ENCODE data around the gene FGA. TPM values are rescaled to one million over a fixed set of nuclear protein-coding genes. Genes with fewer than 3 reads are reported as not detected.

FGA gene
- total RNA-seq, 1 experiment from 2014 or later: 71.8 TPM

DNA sequence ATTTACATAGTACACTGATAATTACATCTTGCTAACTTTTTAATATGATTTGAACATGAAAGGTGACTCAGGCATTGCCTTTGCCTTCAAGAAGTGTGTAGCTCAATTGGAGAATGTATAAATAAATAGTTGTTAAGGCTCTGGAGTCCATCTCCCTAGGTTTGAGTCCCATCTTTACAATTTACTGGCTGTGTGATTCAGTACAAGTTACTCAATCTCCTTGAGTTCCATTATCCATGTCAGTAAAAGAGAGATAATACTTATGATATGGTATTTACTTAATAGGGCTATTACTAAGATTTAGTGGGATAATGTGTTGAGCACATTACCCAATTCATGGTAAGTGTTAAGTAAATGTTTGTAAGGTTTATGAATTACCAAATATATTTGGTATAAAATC is 23.8 kb upstream of the FGA start:
- no TSS peak for BruUV-seq (replicated peaks)
- H3K36me3 Mint-ChIP-seq (ENCODE audit: insufficient read depth, unreplicated experiment): no peaks in the 10 kb centered on the region
- Histone ChIP-seq H3K4me3 (ENCODE audit: low read depth, low read length) (no peak overlapping the region), H3K36me3 (ENCODE audit: control insufficient read depth, insufficient read depth, low read length) (no peaks in the 10 kb centered on the region), H3K4me1 (peaks cover 45% of the 10 kb centered on the region), H3K9me3 (no peaks in the 10 kb centered on the region), H3K27me3 (replicated peaks; ENCODE audit: control insufficient read depth, insufficient read depth, low read length) (no peaks in the 10 kb centered on the region)
- H3K27ac Mint-ChIP-seq (ENCODE audit: unreplicated experiment): no peak overlapping the region
- H3K4me3 Mint-ChIP-seq (ENCODE audit: unreplicated experiment): no peak overlapping the region
- POLR2A ChIA-PET: no interaction called here
- no peaks in the 10 kb centered on the region for H3K9me3 Mint-ChIP-seq (ENCODE audit: unreplicated experiment)
- TF ChIP-seq, protein P1, sequence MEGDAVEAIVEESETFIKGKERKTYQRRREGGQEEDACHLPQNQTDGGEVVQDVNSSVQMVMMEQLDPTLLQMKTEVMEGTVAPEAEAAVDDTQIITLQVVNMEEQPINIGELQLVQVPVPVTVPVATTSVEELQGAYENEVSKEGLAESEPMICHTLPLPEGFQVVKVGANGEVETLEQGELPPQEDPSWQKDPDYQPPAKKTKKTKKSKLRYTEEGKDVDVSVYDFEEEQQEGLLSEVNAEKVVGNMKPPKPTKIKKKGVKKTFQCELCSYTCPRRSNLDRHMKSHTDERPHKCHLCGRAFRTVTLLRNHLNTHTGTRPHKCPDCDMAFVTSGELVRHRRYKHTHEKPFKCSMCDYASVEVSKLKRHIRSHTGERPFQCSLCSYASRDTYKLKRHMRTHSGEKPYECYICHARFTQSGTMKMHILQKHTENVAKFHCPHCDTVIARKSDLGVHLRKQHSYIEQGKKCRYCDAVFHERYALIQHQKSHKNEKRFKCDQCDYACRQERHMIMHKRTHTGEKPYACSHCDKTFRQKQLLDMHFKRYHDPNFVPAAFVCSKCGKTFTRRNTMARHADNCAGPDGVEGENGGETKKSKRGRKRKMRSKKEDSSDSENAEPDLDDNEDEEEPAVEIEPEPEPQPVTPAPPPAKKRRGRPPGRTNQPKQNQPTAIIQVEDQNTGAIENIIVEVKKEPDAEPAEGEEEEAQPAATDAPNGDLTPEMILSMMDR (IDR thresholded peaks at IDR 0.05; ENCODE audit: insufficient read depth in 1 of 2, low read depth in 1 of 2, low read length in 1 of 2, severe bottlenecking in 1 of 2, unreplicated experiment in 1 of 2): no peak
- no peak for DNase-seq
- intact Hi-C loops (cut with micrococcal nuclease; ENCODE audit: unreplicated experiment): no loop called here
- peaks cover 22% of the 10 kb centered on the region for H3K4me1 Mint-ChIP-seq (ENCODE audit: low read depth, unreplicated experiment)
- H3K27me3 Mint-ChIP-seq (ENCODE audit: insufficient read depth, unreplicated experiment): no peaks in the 10 kb centered on the region
- CTCF ChIA-PET: no interaction called here

DNA sequence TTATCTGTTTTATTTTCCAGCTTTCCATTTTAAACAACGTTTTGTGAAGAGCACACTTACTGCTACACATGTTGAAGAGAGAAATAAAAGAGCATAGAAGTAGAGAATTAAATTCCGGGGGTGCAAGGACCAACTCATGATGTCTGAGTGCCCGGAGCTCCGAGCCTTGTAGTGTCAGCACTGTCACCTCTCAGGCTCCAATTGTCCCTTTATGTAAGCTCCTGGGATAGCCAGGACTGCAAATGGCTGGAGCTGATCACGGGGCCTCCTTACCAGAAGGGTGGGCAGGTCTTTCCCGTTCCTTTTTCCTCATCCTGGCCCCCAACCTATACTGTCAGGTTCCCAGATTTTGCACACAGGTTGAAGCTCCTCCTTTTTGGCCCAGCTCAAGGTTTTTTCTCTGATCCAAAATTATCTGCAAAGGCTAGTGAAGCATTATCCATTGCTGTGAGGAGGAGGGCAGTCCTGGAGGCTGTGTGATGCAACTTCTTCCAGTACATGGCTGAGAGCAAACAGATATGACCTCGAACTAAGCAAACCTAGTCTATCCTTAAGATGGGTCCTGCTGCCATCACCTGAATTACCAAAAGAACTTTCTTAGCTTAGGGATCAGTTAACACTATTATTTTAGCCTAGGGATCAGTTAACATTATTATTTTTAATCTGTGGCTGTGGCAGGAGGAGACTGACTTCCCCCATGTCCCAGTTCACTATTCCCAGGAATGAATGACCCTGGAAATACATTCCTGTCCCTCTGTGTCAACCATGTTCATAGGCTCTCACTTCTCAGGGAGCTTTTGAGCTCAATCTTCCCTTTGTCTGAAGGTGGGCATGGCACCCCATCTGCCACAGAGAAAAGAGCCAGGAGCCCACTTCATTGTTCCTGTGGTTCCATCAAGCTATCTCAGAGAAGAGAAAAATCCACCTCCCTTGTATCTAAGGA is 22.2 kb upstream of the FGA start, which contains the start of gene FGG:
TSS of gene FGG (minus strand) at position 185 of the 943 bp plus-strand sequence. CDS start at position 138, 47 bp downstream.
- no peaks in the 10 kb centered on the region for H3K9me3 ChIP-seq
- no peaks in the 10 kb centered on the region for H3K36me3 ChIP-seq (ENCODE audit: control insufficient read depth, insufficient read depth, low read length)
- no peaks in the 10 kb centered on the region for H3K9me3 Mint-ChIP-seq (ENCODE audit: unreplicated experiment)
- CTCF ChIA-PET: interaction anchor here (1.1 to 1.5 kb wide), 3 partner anchors 12 to 63 kb away, joined by 4 to 17 read pairs (median 5); partner anchors contain the start of gene PLRG1
- H3K4me3 Mint-ChIP-seq (ENCODE audit: unreplicated experiment): peak within 1 kb of the TSS; percentile 65
- H3K4me1 ChIP-seq: peaks cover 38% of the 10 kb centered on the region
- peaks cover 5% of the 10 kb centered on the region for H3K36me3 Mint-ChIP-seq (ENCODE audit: insufficient read depth, unreplicated experiment)
- TF ChIP-seq, protein P1 (IDR thresholded peaks at IDR 0.05; ENCODE audit: insufficient read depth in 1 of 2, low read depth in 1 of 2, low read length in 1 of 2, severe bottlenecking in 1 of 2, unreplicated experiment in 1 of 2): no peak
- H3K4me3 ChIP-seq (ENCODE audit: low read depth, low read length): peak within 1 kb of the TSS; percentile 49
- peak within 1 kb of the TSS; percentile 66 for H3K27ac Mint-ChIP-seq (ENCODE audit: unreplicated experiment)
- peaks cover 15% of the 10 kb centered on the region for H3K4me1 Mint-ChIP-seq (ENCODE audit: low read depth, unreplicated experiment)
- no TSS peak for BruUV-seq (replicated peaks)
- DNase-seq: peak; percentile 54 to 56
- no peaks in the 10 kb centered on the region for H3K27me3 ChIP-seq (replicated peaks; ENCODE audit: control insufficient read depth, insufficient read depth, low read length)
- intact Hi-C loops (cut with micrococcal nuclease; ENCODE audit: unreplicated experiment): no loop called here
- POLR2A ChIA-PET: interaction anchor here (1.1 to 1.3 kb wide), 2 partner anchors 53 to 63 kb away, joined by 4 read pairs; partner anchors contain the start of gene PLRG1
- H3K27me3 Mint-ChIP-seq (ENCODE audit: insufficient read depth, unreplicated experiment): no peaks in the 10 kb centered on the region

DNA sequence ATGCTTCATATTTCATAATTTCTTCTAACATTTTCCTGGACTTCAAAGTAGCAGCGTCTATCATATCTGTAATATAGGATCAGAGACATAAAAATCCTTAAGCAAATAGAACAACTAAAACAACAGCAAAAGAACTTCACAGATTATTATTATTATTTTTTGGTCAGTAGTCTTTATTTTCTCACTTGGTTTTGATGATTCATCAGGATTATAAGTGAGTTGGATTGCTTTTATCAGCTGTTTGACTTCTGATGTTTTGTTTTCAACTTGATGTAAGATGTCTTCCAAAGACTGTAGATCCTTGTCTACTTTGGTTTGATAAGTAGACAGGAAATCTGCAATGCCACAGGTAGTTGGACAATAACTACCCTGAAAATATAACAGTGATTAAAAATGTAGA is 21.3 kb upstream of the FGA start:
- Mint-ChIP-seq H3K4me3 (ENCODE audit: unreplicated experiment) (peak overlapping the region; percentile 65), H3K27ac (ENCODE audit: unreplicated experiment) (peak overlapping the region; percentile 66), H3K27me3 (ENCODE audit: insufficient read depth, unreplicated experiment) (no peaks in the 10 kb centered on the region), H3K4me1 (ENCODE audit: low read depth, unreplicated experiment) (peaks cover 9% of the 10 kb centered on the region), H3K36me3 (ENCODE audit: insufficient read depth, unreplicated experiment) (peaks cover 5% of the 10 kb centered on the region), H3K9me3 (ENCODE audit: unreplicated experiment) (no peaks in the 10 kb centered on the region)
- Histone ChIP-seq H3K4me3 (ENCODE audit: low read depth, low read length) (peak overlapping the region; percentile 49), H3K4me1 (peaks cover 31% of the 10 kb centered on the region), H3K36me3 (ENCODE audit: control insufficient read depth, insufficient read depth, low read length) (no peaks in the 10 kb centered on the region; the same call in none of the 2 replicates), H3K27me3 (replicated peaks; ENCODE audit: control insufficient read depth, insufficient read depth, low read length) (no peaks in the 10 kb centered on the region), H3K9me3 (no peaks in the 10 kb centered on the region)
- CTCF ChIA-PET: interaction anchor here (1.1 to 1.5 kb wide), 3 partner anchors 13 to 62 kb away, joined by 4 to 17 read pairs (median 5); partner anchors contain the start of gene PLRG1
- intact Hi-C loops (cut with micrococcal nuclease; ENCODE audit: unreplicated experiment): no loop called here
- POLR2A ChIA-PET: interaction anchor here (1.1 to 1.3 kb wide), 2 partner anchors 53 to 62 kb away, joined by 4 read pairs; partner anchors contain the start of gene PLRG1
- no peak for DNase-seq
- BruUV-seq (replicated peaks): no TSS peak
- TF ChIP-seq, protein P1 (IDR thresholded peaks at IDR 0.05; ENCODE audit: insufficient read depth in 1 of 2, low read depth in 1 of 2, low read length in 1 of 2, severe bottlenecking in 1 of 2, unreplicated experiment in 1 of 2): no peak

Data from Caco-2 (cell line).